Inferior parietal cortex (tissue), 1 donor: ENCODE measurements around the gene CACNA2D2.

Source experiments
- DNase-seq: peaks from one replicate; pipeline ENCODE4 v3.0.0-alpha.2; 2016; ENCODE audit errors: extremely low spot score

CACNA2D2 gene

GRCh38 chr3:50327129-50327528 lies 176.3 kb downstream of the CACNA2D2 start:
- no peak for DNase-seq

GRCh38 chr3:50326182-50326541 lies 177.3 kb downstream of the CACNA2D2 start:
- DNase-seq = no peak

GRCh38 chr3:50325497-50326181 lies 177.8 kb downstream of the CACNA2D2 start:
- DNase-seq = no peak

- no peak for DNase-seq
Measured at GRCh38 chr3:50325113-50325480, 178.3 kb downstream of the CACNA2D2 start.

GRCh38 chr3:50324351-50325112 lies 178.9 kb downstream of the CACNA2D2 start:
- peak; percentile 73 for DNase-seq

GRCh38 chr3:50323614-50324199 lies 179.7 kb downstream of the CACNA2D2 start:
- no peak for DNase-seq

- no peak for DNase-seq
Measured at GRCh38 chr3:50323092-50323600, 180.3 kb downstream of the CACNA2D2 start.

- no peak for DNase-seq
Measured at GRCh38 chr3:50322386-50323091, 180.9 kb downstream of the CACNA2D2 start, which contains the start of gene HYAL2. HYAL2 (minus strand) TSS chr3:50322745; CDS start chr3:50320489, 2,256 bp downstream.

GRCh38 chr3:50322115-50322385 lies 181.4 kb downstream of the CACNA2D2 start:
- DNase-seq = no peak

- peak; percentile 82 for DNase-seq
Measured at GRCh38 chr3:50321336-50322114, 181.9 kb downstream of the CACNA2D2 start.

- DNase-seq = peak; percentile 72
Measured at GRCh38 chr3:50320853-50321335, 182.5 kb downstream of the CACNA2D2 start.

- DNase-seq = no peak
Measured at GRCh38 chr3:50319894-50320625, 183.4 kb downstream of the CACNA2D2 start.

GRCh38 chr3:50319181-50319893 lies 184.1 kb downstream of the CACNA2D2 start:
- DNase-seq = no peak

GRCh38 chr3:50318615-50319014 lies 184.8 kb downstream of the CACNA2D2 start:
- DNase-seq = no peak

GRCh38 chr3:50318163-50318562 lies 185.3 kb downstream of the CACNA2D2 start:
- DNase-seq = no peak

- no peak for DNase-seq
Measured at GRCh38 chr3:50317300-50317699, 186.1 kb downstream of the CACNA2D2 start.

GRCh38 chr3:50316657-50317242 lies 186.7 kb downstream of the CACNA2D2 start:
- no peak for DNase-seq

- no peak for DNase-seq
Measured at GRCh38 chr3:50314816-50315215, 188.6 kb downstream of the CACNA2D2 start.

- DNase-seq = no peak
Measured at GRCh38 chr3:50314342-50314741, 189.1 kb downstream of the CACNA2D2 start.
